HepG2 (cell line): ENCODE data around the gene MTMR4. TPM values are rescaled to one million over a fixed set of nuclear protein-coding genes. Genes with fewer than 3 reads are reported as not detected.
A peak's percentile ranks its signal among the peaks of the same experiment; 100 is the strongest.

Experiments
- CBX5 ChIP-seq: sonication (generic); formaldehyde crosslinking; IDR thresholded peaks from 2 replicates; pipeline ENCODE4 v1.4.0; 2020; ENCODE audit warnings: missing genetic modification reagents, borderline replicate concordance
- EED ChIP-seq: sonication (generic); formaldehyde crosslinking; IDR thresholded peaks from 2 replicates; pipeline ENCODE4 v1.5.0; 2020; ENCODE audit warnings: mild to moderate bottlenecking, missing genetic modification reagents
- FOXK2 ChIP-seq: fragments of 450-650 bp; IDR thresholded peaks from 2 replicates; pipeline ENCODE4 v1.6.1; 2016
- GATA4 ChIP-seq: sonication (generic); IDR thresholded peaks from 2 replicates; pipeline ENCODE4 v1.6.1; 2016; ENCODE audit warnings: antibody characterized with exemption, low read depth, borderline replicate concordance
- HDAC1 ChIP-seq: sonication (generic); formaldehyde crosslinking; IDR thresholded peaks from 2 replicates; pipeline ENCODE4 v1.5.1; 2020; ENCODE audit warnings: mild to moderate bottlenecking, missing genetic modification reagents
- HMG20A ChIP-seq: IDR thresholded peaks from 2 replicates; pipeline ENCODE4 v1.6.1; 2016; ENCODE audit warnings: borderline replicate concordance
- MEF2D ChIP-seq: sonication (generic); formaldehyde crosslinking; IDR thresholded peaks from 2 replicates; pipeline ENCODE4 v1.5.1; 2020; ENCODE audit warnings: mild to moderate bottlenecking, missing genetic modification reagents
- NFIC ChIP-seq: IDR thresholded peaks from 2 replicates; pipeline ENCODE4 v1.6.1; 2012; ENCODE audit warnings: mild to moderate bottlenecking, low read length, inconsistent platforms
- NFYB ChIP-seq: sonication (generic); formaldehyde crosslinking; IDR thresholded peaks from 2 replicates; pipeline ENCODE4 v1.4.0; 2020; ENCODE audit warnings: missing genetic modification reagents
- PCBP1 ChIP-seq: fragments of 200-400 bp; formaldehyde crosslinking; IDR thresholded peaks from 2 replicates; pipeline ENCODE4 v1.6.1; 2017; ENCODE audit warnings: mild to moderate bottlenecking, low read depth, low read length, borderline replicate concordance
- SIX1 ChIP-seq: sonication (generic); formaldehyde crosslinking; IDR thresholded peaks from 2 replicates; pipeline ENCODE4 v1.4.0; 2020; ENCODE audit warnings: missing genetic modification reagents, borderline replicate concordance
- SP1 ChIP-seq, 2 experiments: fragments of 450-650 bp in 1 of 2; sonication (generic) in 1 of 2; formaldehyde crosslinking in 1 of 2; IDR thresholded peaks; 2 replicates each; pipeline versions ENCODE4 v1.4.0 to v1.6.1; 2016 to 2020; ENCODE audit warnings: missing genetic modification reagents in 1 of 2
- TAF1 ChIP-seq: sonication (generic); formaldehyde crosslinking; IDR thresholded peaks from 2 replicates; pipeline ENCODE4 v1.4.0; 2020; ENCODE audit warnings: missing genetic modification reagents
- ZC3H4 ChIP-seq: sonication (generic); formaldehyde crosslinking; IDR thresholded peaks from 2 replicates; pipeline ENCODE4 v1.4.0; 2020; ENCODE audit warnings: missing genetic modification reagents, borderline replicate concordance
- ZFP1 ChIP-seq: IDR thresholded peaks from 2 replicates; pipeline ENCODE4 v1.6.1; 2016
- ZNF773 ChIP-seq: sonication (generic); formaldehyde crosslinking; IDR thresholded peaks from 2 replicates; pipeline ENCODE4 v1.4.0; 2020; ENCODE audit warnings: missing genetic modification reagents, borderline replicate concordance
- polyA plus RNA-seq, 8 experiments: library from polyadenylated mRNA; depleted of rRNA in 3 of 8; stranded (reverse) in 7 of 8; unstranded in 1 of 8; fragments of >200 nt; fragmentation: Illumina TruSeq in 4 of 8; extraction: Trizol in 4 of 8; gene quantifications; 2 replicates each; pipeline versions ENCODE4 v1.2.1 to v1.2.3, GENCODE V29; 2011 to 2016; ENCODE audit warnings: low read depth in 4 of 8, missing spikeins in 1 of 8, mixed read lengths in 1 of 8; ENCODE audit not compliant: insufficient read depth in 1 of 8
- total RNA-seq, 5 experiments: library from RNA; depleted of rRNA; stranded (reverse); fragments of >200 nt; fragmentation: Illumina TruSeq; extraction: Trizol; gene quantifications; 2 replicates each; pipeline ENCODE4 v1.2.3, GENCODE V29; 2016; ENCODE audit warnings: low read depth in 1 of 5
- TF ChIP-seq, protein P1 (sequence below): conservative IDR thresholded peaks from 2 replicates; pipeline ENCODE4 v1.6.1; 2018; ENCODE audit warnings: missing genetic modification reagents
- TF ChIP-seq, protein P2 (sequence below): sonication (generic); formaldehyde crosslinking; IDR thresholded peaks from 2 replicates; pipeline ENCODE4 v1.5.0; 2020; ENCODE audit warnings: missing genetic modification reagents
- TF ChIP-seq, protein P3 (sequence below), 2 experiments: sonication (generic) in 1 of 2; formaldehyde crosslinking in 1 of 2; IDR thresholded peaks; 2 replicates each; pipeline versions ENCODE4 v1.6.1 to v1.9.0; 2014 to 2022; ENCODE audit warnings: antibody characterized with exemption in 1 of 2, borderline replicate concordance in 1 of 2, inconsistent platforms in 1 of 2, low read depth in 1 of 2, missing genetic modification reagents in 1 of 2
- TF ChIP-seq, protein P4 (sequence below): sonication (generic); formaldehyde crosslinking; IDR thresholded peaks from 2 replicates; pipeline ENCODE4 v1.5.0; 2020; ENCODE audit warnings: missing genetic modification reagents

Gene MTMR4
- total and polyA plus RNA-seq, 2 of the 13 experiments (the other 11 are each of a cell fraction or from before 2014, with no cell fraction given), result 62.5 to 65.1 TPM

DNA sequence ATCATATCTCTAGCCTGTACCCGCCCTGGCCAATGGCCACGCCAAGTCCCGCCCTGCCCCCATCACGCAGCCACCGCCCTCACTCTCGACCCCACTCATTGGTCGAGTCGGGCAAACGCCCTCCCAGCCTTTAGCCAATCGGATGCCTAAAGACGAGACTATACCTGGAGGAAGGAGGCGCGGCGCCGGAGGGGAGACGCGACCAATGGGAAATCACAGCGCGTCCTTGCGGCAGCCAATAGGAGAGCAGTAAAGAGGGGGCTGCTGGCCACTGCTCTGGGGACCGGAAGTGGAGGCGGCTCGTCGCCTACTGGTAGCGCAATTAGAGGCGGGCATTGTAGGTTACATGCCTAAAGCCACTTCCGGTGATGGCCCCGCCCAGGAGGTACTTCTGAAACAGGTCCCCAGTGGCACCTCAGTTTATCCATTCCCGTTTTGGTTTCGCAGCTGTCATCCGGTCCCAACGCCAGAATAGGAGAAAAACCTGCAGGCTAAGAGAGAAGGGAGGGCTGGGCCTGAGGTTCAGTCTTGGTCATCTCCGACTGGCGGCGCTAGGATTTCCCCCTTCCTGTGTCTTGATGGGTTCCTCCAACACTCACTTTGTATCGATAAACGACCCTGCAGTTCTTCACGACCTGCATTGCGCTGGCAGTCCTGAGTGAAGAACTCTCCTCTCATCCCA is 3.6 kb upstream of the MTMR4 start (continued):
- no peak for TF ChIP-seq CBX5
- 0 out of 2 replicates have a peak, but pooled peaks have one; percentile 11 for TF ChIP-seq MEF2D (CRISPR knock-in tag)
- TF ChIP-seq SIX1 (CRISPR knock-in tag), result peak; percentile 36; the same call in 1 of the 2 replicates
- TF ChIP-seq GATA4, result 0 out of 2 replicates have a peak, but pooled peaks have one; percentile 6
- TF ChIP-seq HDAC1, result peak; percentile 35; the same call in 1 of the 2 replicates
- TF ChIP-seq PCBP1, result no peak; the same call in 1 of the 2 replicates
- TF ChIP-seq FOXK2, result no peak; the same call in 1 of the 2 replicates
- TF ChIP-seq, protein P1, sequence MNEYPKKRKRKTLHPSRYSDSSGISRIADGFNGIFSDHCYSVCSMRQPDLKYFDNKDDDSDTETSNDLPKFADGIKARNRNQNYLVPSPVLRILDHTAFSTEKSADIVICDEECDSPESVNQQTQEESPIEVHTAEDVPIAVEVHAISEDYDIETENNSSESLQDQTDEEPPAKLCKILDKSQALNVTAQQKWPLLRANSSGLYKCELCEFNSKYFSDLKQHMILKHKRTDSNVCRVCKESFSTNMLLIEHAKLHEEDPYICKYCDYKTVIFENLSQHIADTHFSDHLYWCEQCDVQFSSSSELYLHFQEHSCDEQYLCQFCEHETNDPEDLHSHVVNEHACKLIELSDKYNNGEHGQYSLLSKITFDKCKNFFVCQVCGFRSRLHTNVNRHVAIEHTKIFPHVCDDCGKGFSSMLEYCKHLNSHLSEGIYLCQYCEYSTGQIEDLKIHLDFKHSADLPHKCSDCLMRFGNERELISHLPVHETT (CRISPR knock-in tag), result no peak
- TF ChIP-seq, protein P2, sequence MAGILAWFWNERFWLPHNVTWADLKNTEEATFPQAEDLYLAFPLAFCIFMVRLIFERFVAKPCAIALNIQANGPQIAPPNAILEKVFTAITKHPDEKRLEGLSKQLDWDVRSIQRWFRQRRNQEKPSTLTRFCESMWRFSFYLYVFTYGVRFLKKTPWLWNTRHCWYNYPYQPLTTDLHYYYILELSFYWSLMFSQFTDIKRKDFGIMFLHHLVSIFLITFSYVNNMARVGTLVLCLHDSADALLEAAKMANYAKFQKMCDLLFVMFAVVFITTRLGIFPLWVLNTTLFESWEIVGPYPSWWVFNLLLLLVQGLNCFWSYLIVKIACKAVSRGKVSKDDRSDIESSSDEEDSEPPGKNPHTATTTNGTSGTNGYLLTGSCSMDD (CRISPR knock-in tag), result 0 out of 2 replicates have a peak, but pooled peaks have one; percentile 58
- TF ChIP-seq SP1 (IDR thresholded peaks at IDR 0.05), result peak; percentile 5; the same call in 1 of the 2 replicates
- TF ChIP-seq SP1 (CRISPR knock-in tag; IDR thresholded peaks at IDR 0.05), result peak; percentile 99
- no peak for TF ChIP-seq NFIC
- TF ChIP-seq ZC3H4 (CRISPR knock-in tag), result no peak
- TF ChIP-seq TAF1, result peak; percentile 48; the same call in 1 of the 2 replicates
- TF ChIP-seq, protein P3, sequence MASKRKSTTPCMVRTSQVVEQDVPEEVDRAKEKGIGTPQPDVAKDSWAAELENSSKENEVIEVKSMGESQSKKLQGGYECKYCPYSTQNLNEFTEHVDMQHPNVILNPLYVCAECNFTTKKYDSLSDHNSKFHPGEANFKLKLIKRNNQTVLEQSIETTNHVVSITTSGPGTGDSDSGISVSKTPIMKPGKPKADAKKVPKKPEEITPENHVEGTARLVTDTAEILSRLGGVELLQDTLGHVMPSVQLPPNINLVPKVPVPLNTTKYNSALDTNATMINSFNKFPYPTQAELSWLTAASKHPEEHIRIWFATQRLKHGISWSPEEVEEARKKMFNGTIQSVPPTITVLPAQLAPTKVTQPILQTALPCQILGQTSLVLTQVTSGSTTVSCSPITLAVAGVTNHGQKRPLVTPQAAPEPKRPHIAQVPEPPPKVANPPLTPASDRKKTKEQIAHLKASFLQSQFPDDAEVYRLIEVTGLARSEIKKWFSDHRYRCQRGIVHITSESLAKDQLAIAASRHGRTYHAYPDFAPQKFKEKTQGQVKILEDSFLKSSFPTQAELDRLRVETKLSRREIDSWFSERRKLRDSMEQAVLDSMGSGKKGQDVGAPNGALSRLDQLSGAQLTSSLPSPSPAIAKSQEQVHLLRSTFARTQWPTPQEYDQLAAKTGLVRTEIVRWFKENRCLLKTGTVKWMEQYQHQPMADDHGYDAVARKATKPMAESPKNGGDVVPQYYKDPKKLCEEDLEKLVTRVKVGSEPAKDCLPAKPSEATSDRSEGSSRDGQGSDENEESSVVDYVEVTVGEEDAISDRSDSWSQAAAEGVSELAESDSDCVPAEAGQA (IDR thresholded peaks at IDR 0.05; ENCODE audit: low read depth), result peak; percentile 82
- TF ChIP-seq, protein P3 (CRISPR knock-in tag; IDR thresholded peaks at IDR 0.05; ENCODE audit: borderline replicate concordance), result no peak; the same call in 1 of the 2 replicates
- TF ChIP-seq EED (CRISPR knock-in tag), result peak; percentile 86; the same call in 1 of the 2 replicates
- TF ChIP-seq, protein P4, sequence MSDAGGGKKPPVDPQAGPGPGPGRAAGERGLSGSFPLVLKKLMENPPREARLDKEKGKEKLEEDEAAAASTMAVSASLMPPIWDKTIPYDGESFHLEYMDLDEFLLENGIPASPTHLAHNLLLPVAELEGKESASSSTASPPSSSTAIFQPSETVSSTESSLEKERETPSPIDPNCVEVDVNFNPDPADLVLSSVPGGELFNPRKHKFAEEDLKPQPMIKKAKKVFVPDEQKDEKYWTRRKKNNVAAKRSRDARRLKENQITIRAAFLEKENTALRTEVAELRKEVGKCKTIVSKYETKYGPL (CRISPR knock-in tag), result no peak
- peak; percentile 99 for TF ChIP-seq NFYB
- 0 out of 2 replicates have a peak, but pooled peaks have one; percentile 18 for TF ChIP-seq ZFP1 (CRISPR knock-in tag)
- TF ChIP-seq HMG20A (CRISPR knock-in tag), result no peak
- peak; percentile 55; the same call in 1 of the 2 replicates for TF ChIP-seq ZNF773 (CRISPR knock-in tag)
